B cell (primary cell): ENCODE data around the gene HS1BP3. TPM values are rescaled to one million over a fixed set of nuclear protein-coding genes. Genes with fewer than 3 reads are reported as not detected.

Experiments used
- ATAC-seq: fragments of 200-7000 bp; cut with Tn5 transposase; one replicate; pipeline ENCODE4 v1.10.0; 2021; ENCODE audit warnings: low read depth, mild to moderate bottlenecking, moderate number of reproducible peaks, moderate library complexity
- CTCF ChIA-PET: fragments of 350-600 bp; sonication (Branson Sonifier 250); formaldehyde crosslinking; loops from one replicate; lab custom pipeline; 2021; ENCODE audit warnings: antibody characterized with exemption, inconsistent platforms; lab: Charles Lee
- POLR2A ChIA-PET: fragments of 350-600 bp; sonication (Branson Sonifier 250); formaldehyde crosslinking; loops from one replicate; lab custom pipeline; 2021; ENCODE audit warnings: antibody characterized with exemption; lab: Charles Lee
- DNase-seq: peaks from one replicate; pipeline ENCODE4 v3.0.0; 2013
- H2AFZ ChIP-seq: 2 replicates; pipeline ENCODE4 v1.6.1; 2012; ENCODE audit warnings: mild to moderate bottlenecking, low read depth, low read length; ENCODE audit not compliant: insufficient read depth, poor library complexity, severe bottlenecking
- H3K27ac ChIP-seq, 2 donors: 1 replicate in 1 of 2; 2 replicates in 1 of 2; pipeline ENCODE4 v1.5.1; 2012 to 2013; ENCODE audit warnings: low read length in 2 of 2, mild to moderate bottlenecking in 2 of 2, moderate library complexity in 1 of 2
- H3K27me3 ChIP-seq, 4 experiments: fragments of 200-600 bp in 1 of 4; sonication (generic) in 1 of 4; replicated peaks in 1 of 4; 1 replicate in 2 of 4; 2 replicates in 2 of 4; pipeline versions ENCODE4 v1.6.1 to v1.7.0; 2013 to 2016; ENCODE audit warnings: low read length in 3 of 4, mild to moderate bottlenecking in 2 of 4, mixed read lengths in 1 of 4, moderate library complexity in 1 of 4; ENCODE audit not compliant: insufficient read depth in 4 of 4, control insufficient read depth in 3 of 4; ENCODE audit errors: control extremely low read depth in 1 of 4
- H3K36me3 ChIP-seq, 2 experiments: replicated peaks in 1 of 2; 1 replicate in 1 of 2; 2 replicates in 1 of 2; pipeline versions ENCODE4 v1.6.1 to v1.7.1; 2013; ENCODE audit warnings: low read length in 1 of 2; ENCODE audit not compliant: insufficient read depth in 2 of 2, control insufficient read depth in 1 of 2; ENCODE audit errors: control extremely low read depth in 1 of 2, extremely low read depth in 1 of 2
- H3K4me1 ChIP-seq, 2 donors: fragments of 200-600 bp in 1 of 2; sonication (generic) in 1 of 2; 1 replicate in 1 of 2; 2 replicates in 1 of 2; pipeline versions ENCODE4 v1.5.1 to v1.6.1; 2013 to 2017; ENCODE audit warnings: low read length in 2 of 2; ENCODE audit not compliant: control insufficient read depth in 2 of 2, insufficient read depth in 2 of 2
- H3K4me2 ChIP-seq: replicated peaks from 2 replicates; pipeline ENCODE3; 2012; ENCODE audit warnings: mild to moderate bottlenecking, low read depth, low read length; ENCODE audit not compliant: poor library complexity, severe bottlenecking
- H3K4me3 ChIP-seq, 5 experiments: fragments of 200-600 bp in 1 of 5; sonication (generic) in 1 of 5; 1 replicate in 3 of 5; 2 replicates in 2 of 5; pipeline versions ENCODE4 v1.5.1 to v1.7.0; 2011 to 2016; ENCODE audit warnings: low read length in 4 of 5, mild to moderate bottlenecking in 4 of 5, low read depth in 2 of 5, control low read depth in 1 of 5, moderate library complexity in 1 of 5; ENCODE audit not compliant: insufficient read depth in 1 of 5; ENCODE audit errors: control extremely low read depth in 1 of 5, extremely low read depth in 1 of 5
- H3K79me2 ChIP-seq: fragments of 200-600 bp; sonication (generic); one replicate; pipeline ENCODE4 v1.6.0; 2016; ENCODE audit warnings: low read length; ENCODE audit not compliant: control insufficient read depth, insufficient read depth
- H3K9ac ChIP-seq: fragments of 200-600 bp; sonication (generic); 2 replicates; pipeline ENCODE4 v1.6.1; 2017; ENCODE audit warnings: mild to moderate bottlenecking, low read length, moderate library complexity
- H3K9me3 ChIP-seq, 3 donors: one replicate each; pipeline versions ENCODE4 v1.6.1 to v1.7.1; 2013; ENCODE audit warnings: low read length in 2 of 3; ENCODE audit not compliant: control insufficient read depth in 2 of 3, insufficient read depth in 1 of 3; ENCODE audit errors: control extremely low read depth in 1 of 3
- H4K20me1 ChIP-seq: 2 replicates; pipeline ENCODE4 v1.6.0; 2012; ENCODE audit warnings: mild to moderate bottlenecking, low read length; ENCODE audit not compliant: insufficient read depth, control insufficient read depth, poor library complexity, severe bottlenecking
- H3K27ac Mint-ChIP-seq: one replicate; pipeline ENCODE4 v1.8.0; 2021; ENCODE audit warnings: mixed read lengths
- H3K27me3 Mint-ChIP-seq: one replicate; pipeline ENCODE4 v1.8.0; 2021; ENCODE audit warnings: mixed read lengths
- H3K4me1 Mint-ChIP-seq: one replicate; pipeline ENCODE4 v1.8.0; 2021; ENCODE audit warnings: mixed read lengths
- H3K4me3 Mint-ChIP-seq: one replicate; pipeline ENCODE4 v1.8.0; 2021; ENCODE audit warnings: mixed read lengths
- H3K9me3 Mint-ChIP-seq: one replicate; pipeline ENCODE4 v1.8.0; 2022; ENCODE audit warnings: mixed read lengths; ENCODE audit not compliant: insufficient read depth
- CTCF ChIP-seq: fragments of 200-600 bp; IDR thresholded peaks from one replicate; pipeline ENCODE4 v1.8.0; 2022; ENCODE audit warnings: antibody characterized with exemption, mild to moderate bottlenecking
- EZH2 ChIP-seq: IDR thresholded peaks from 2 replicates; pipeline ENCODE4 v1.6.1; 2012; ENCODE audit warnings: borderline replicate concordance, low read depth, mild to moderate bottlenecking, moderate library complexity, low read length; ENCODE audit not compliant: insufficient read depth, poor library complexity, severe bottlenecking
- WGBS: methylation state at CpG from one replicate; pipeline ENCODE4 v1.1.5; 2013; ENCODE audit warnings: missing lambda C conversion rate; ENCODE audit not compliant: insufficient coverage; 5-methylcytosine and 5-hydroxymethylcytosine counted together
- intact Hi-C: fragments of 100-400 bp; cut with micrococcal nuclease; formaldehyde crosslinking; loops from one replicate; pipeline ENCODE4 v1.10.0; 2022
- polyA plus RNA-seq: library from polyadenylated mRNA; depleted of rRNA; stranded (reverse); fragments of >200 nt; gene quantifications from 2 replicates; pipeline ENCODE4 v1.2.3, GENCODE V29; 2012
- total RNA-seq, 2 donors: library from RNA; stranded (reverse); fragments of 120-200 nt in 1 of 2; gene quantifications; 1 replicate in 1 of 2; 2 replicates in 1 of 2; pipeline versions ENCODE4 v1.2.3 to v1.2.4, GENCODE V29; 2013 to 2022

The HS1BP3 gene
- total and polyA plus RNA-seq, 2 donors (not counting 1 experiment from before 2014, with no cell fraction given), result 27.8 to 28.7 TPM

- Histone ChIP-seq H3K79me2 (peaks cover 3% of the 10 kb centered on the region), H2AFZ (no peak overlapping the region), H4K20me1 (peaks cover 14% of the 10 kb centered on the region), H3K27ac (no peak overlapping the region), H3K27me3 (no peaks in the 10 kb centered on the region), H3K4me3 (no peak overlapping the region), H3K9ac (no peak overlapping the region), H3K4me2 (no peak overlapping the region), H3K36me3 (peaks cover 0 to 20% of the 10 kb centered on the region in 2 experiments), H3K9me3 (no peaks in the 10 kb centered on the region), H3K4me1 (peaks cover 0 to 2% of the 10 kb centered on the region in 2 donors)
- WGBS, result 98% methylated on average over 5 of the region's 6 CpGs
- ChIA-PET CTCF (interaction anchor here (1.0 kb wide), 1 partner anchor 13 kb away, joined by 3 read pairs; no protein-coding TSS in a partner anchor), POLR2A (no interaction called here)
- Mint-ChIP-seq H3K9me3 (no peaks in the 10 kb centered on the region), H3K4me3 (no peak overlapping the region), H3K4me1 (peaks cover 5% of the 10 kb centered on the region), H3K27ac (no peak overlapping the region), H3K27me3 (no peaks in the 10 kb centered on the region)
- intact Hi-C loops, result no loop called here
- TF ChIP-seq CTCF (no peak), EZH2 (no peak)
- DNase-seq (no peak), ATAC-seq (no peak)
Observed at GRCh38 chr2:20629181-20629580, 21.7 kb downstream of the HS1BP3 start.

DNA sequence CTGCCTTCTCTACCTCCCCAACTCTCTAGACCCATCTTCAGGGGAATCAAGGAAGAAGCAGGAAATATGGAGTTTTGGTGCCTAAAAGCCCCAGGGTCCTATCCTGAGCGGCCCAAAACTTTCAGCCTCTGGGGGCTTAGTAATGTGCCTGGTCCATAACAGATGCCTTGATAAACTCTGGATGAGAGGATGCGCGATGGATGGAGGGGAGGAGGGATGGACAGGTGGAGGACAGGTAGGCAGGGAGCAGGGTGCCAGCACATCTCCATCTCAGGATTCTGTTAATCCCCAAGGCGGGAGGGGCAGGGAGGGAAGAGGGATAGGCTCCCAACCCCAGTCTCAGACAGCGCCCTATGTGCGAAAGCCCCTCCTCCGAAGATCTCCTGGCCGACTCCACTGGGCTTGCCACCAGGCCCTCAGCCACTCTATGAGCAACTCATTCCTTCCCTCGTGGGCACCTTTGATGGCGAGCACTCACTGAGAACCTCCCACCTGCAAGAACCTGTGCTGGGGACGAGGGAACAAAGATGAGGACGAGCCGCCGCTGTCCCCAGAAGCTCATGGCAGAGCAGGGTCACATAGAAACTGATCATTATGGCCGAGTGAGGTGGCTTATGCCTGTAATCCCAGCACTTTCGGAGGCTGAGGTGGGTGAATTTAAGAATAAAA is 23.1 kb downstream of the HS1BP3 start:
- H3K4me1 Mint-ChIP-seq, result no peaks in the 10 kb centered on the region
- no peaks in the 10 kb centered on the region for H3K4me1 ChIP-seq
- POLR2A ChIA-PET, result no interaction called here
- no peak overlapping the region for H3K27ac Mint-ChIP-seq
- CTCF ChIA-PET, result no interaction called here
- H3K9me3 Mint-ChIP-seq, result no peaks in the 10 kb centered on the region
- no peak overlapping the region for H2AFZ ChIP-seq
- intact Hi-C loops, result no loop called here
- no peak overlapping the region for H3K27ac ChIP-seq
- H3K9ac ChIP-seq, result no peak overlapping the region
- no peak for TF ChIP-seq CTCF
- no peak for TF ChIP-seq EZH2
- DNase-seq (no peak), ATAC-seq (no peak)
- H3K4me3 Mint-ChIP-seq, result no peak overlapping the region
- H3K4me3 ChIP-seq, result no peak overlapping the region
- no peak overlapping the region for H3K4me2 ChIP-seq
- H3K36me3 ChIP-seq, result peaks cover 0 to 33% of the 10 kb centered on the region in 2 experiments
- H3K27me3 ChIP-seq, result no peaks in the 10 kb centered on the region
- no peaks in the 10 kb centered on the region for H3K27me3 Mint-ChIP-seq
- 89% methylated on average over 9 of the region's 16 CpGs for WGBS
- H3K9me3 ChIP-seq, result no peaks in the 10 kb centered on the region
- peaks cover 14% of the 10 kb centered on the region for H4K20me1 ChIP-seq
- H3K79me2 ChIP-seq, result peaks cover 3% of the 10 kb centered on the region
